ENCODE data around the gene HTT.

Gene HTT

DNA sequence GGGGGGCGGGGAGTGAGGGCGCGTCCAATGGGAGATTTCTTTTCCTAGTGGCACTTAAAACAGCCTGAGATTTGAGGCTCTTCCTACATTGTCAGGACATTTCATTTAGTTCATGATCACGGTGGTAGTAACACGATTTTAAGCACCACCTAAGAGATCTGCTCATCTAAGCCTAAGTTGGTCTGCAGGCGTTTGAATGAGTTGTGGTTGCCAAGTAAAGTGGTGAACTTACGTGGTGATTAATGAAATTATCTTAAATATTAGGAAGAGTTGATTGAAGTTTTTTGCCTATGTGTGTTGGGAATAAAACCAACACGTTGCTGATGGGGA, 1.1 kb downstream of the HTT start:
- H4K20me1 ChIP-seq (ENCODE audit: insufficient read depth, low read length, poor library complexity, severe bottlenecking): peaks cover 43% of the 10 kb centered on the region
- H3K4me3 ChIP-seq (ENCODE audit: low read length, poor library complexity, severe bottlenecking): peak overlapping the region; percentile 99
- TF ChIP-seq EZH2phosphoT487 (IDR thresholded peaks at IDR 0.05; ENCODE audit: borderline replicate concordance): no peak

DNA sequence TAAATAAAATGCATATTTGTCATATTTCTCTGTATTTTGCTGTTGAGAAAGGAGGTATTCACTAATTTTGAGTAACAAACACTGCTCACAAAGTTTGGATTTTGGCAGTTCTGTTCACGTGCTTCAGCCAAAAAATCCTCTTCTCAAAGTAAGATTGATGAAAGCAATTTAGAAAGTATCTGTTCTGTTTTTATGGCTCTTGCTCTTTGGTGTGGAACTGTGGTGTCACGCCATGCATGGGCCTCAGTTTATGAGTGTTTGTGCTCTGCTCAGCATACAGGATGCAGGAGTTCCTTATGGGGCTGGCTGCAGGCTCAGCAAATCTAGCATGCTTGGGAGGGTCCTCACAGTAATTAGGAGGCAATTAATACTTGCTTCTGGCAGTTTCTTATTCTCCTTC, 3.3 kb downstream of the HTT start:
- Histone ChIP-seq H3K9me2 (replicated peaks; ENCODE audit: low read depth, low read length) (no peaks in the 10 kb centered on the region), H3K79me2 (ENCODE audit: insufficient read depth, low read length) (peaks cover 77% of the 10 kb centered on the region), H3K9ac (ENCODE audit: low read depth, low read length, poor library complexity, severe bottlenecking) (peak overlapping the region; percentile 5), H3K4me3 (ENCODE audit: low read length, poor library complexity, severe bottlenecking) (peak overlapping the region; percentile 46), H3K4me2 (ENCODE audit: low read depth, low read length, poor library complexity, severe bottlenecking) (peak overlapping the region; percentile 73), H4K20me1 (ENCODE audit: insufficient read depth, low read length, poor library complexity, severe bottlenecking) (peaks cover 54% of the 10 kb centered on the region), H2AFZ (ENCODE audit: low read length) (no peak overlapping the region), H3K36me3 (ENCODE audit: insufficient read depth, low read length) (no peaks in the 10 kb centered on the region), H3K27me3 (ENCODE audit: insufficient read depth, low read length, poor library complexity, severe bottlenecking) (no peaks in the 10 kb centered on the region), H3K4me1 (ENCODE audit: insufficient read depth, low read length, poor library complexity, severe bottlenecking) (peaks cover 58% of the 10 kb centered on the region), H3K9me3 (ENCODE audit: insufficient read depth, low read depth, low read length) (no peaks in the 10 kb centered on the region), H3F3A (ENCODE audit: low read depth) (0 out of 2 replicates have a peak, but pooled peaks cover 2% of the 10 kb centered on the region)
- TF ChIP-seq, protein P1, sequence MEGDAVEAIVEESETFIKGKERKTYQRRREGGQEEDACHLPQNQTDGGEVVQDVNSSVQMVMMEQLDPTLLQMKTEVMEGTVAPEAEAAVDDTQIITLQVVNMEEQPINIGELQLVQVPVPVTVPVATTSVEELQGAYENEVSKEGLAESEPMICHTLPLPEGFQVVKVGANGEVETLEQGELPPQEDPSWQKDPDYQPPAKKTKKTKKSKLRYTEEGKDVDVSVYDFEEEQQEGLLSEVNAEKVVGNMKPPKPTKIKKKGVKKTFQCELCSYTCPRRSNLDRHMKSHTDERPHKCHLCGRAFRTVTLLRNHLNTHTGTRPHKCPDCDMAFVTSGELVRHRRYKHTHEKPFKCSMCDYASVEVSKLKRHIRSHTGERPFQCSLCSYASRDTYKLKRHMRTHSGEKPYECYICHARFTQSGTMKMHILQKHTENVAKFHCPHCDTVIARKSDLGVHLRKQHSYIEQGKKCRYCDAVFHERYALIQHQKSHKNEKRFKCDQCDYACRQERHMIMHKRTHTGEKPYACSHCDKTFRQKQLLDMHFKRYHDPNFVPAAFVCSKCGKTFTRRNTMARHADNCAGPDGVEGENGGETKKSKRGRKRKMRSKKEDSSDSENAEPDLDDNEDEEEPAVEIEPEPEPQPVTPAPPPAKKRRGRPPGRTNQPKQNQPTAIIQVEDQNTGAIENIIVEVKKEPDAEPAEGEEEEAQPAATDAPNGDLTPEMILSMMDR (conservative IDR thresholded peaks at IDR 0.05; ENCODE audit: low read length): no peak
- no peak for TF ChIP-seq EZH2phosphoT487 (IDR thresholded peaks at IDR 0.05; ENCODE audit: borderline replicate concordance)

More for the DNA sequence above, 1.1 kb downstream of the HTT start:
- Histone ChIP-seq H3K9me3 (ENCODE audit: insufficient read depth, low read depth, low read length) (no peaks in the 10 kb centered on the region), H3K4me2 (ENCODE audit: low read depth, low read length, poor library complexity, severe bottlenecking) (peak overlapping the region; percentile 95), H3K9ac (ENCODE audit: low read depth, low read length, poor library complexity, severe bottlenecking) (peak overlapping the region; percentile 88), H2AFZ (ENCODE audit: low read length) (no peak overlapping the region), H3K9me2 (replicated peaks; ENCODE audit: low read depth, low read length) (no peaks in the 10 kb centered on the region), H3K4me1 (ENCODE audit: insufficient read depth, low read length, poor library complexity, severe bottlenecking) (peaks cover 43% of the 10 kb centered on the region), H3K36me3 (ENCODE audit: insufficient read depth, low read length) (no peaks in the 10 kb centered on the region), H3K79me2 (ENCODE audit: insufficient read depth, low read length) (peaks cover 56% of the 10 kb centered on the region), H3K27me3 (ENCODE audit: insufficient read depth, low read length, poor library complexity, severe bottlenecking) (no peaks in the 10 kb centered on the region), H3F3A (ENCODE audit: low read depth) (0 out of 2 replicates have a peak, but pooled peaks cover 2% of the 10 kb centered on the region)

DNA sequence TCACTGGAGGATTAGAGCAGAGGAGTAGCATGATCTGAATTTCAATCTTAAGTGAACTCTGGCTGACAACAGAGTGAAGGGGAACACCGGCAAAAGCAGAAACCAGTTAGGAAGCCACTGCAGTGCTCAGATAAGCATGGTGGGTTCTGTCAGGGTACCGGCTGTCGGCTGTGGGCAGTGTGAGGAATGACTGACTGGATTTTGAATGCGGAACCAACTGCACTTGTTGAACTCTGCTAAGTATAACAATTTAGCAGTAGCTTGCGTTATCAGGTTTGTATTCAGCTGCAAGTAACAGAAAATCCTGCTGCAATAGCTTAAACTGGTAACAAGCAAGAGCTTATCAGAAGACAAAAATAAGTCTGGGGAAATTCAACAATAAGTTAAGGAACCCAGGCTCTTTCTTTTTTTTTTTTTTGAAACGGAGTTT, 5.2 kb downstream of the HTT start:
- Histone ChIP-seq H3F3A (ENCODE audit: low read depth) (0 out of 2 replicates have a peak, but pooled peaks cover 2% of the 10 kb centered on the region), H3K4me3 (ENCODE audit: low read length, poor library complexity, severe bottlenecking) (peak overlapping the region; percentile 50), H2AFZ (ENCODE audit: low read length) (no peak overlapping the region), H3K79me2 (ENCODE audit: insufficient read depth, low read length) (peaks cover 92% of the 10 kb centered on the region), H4K20me1 (ENCODE audit: insufficient read depth, low read length, poor library complexity, severe bottlenecking) (peaks cover 56% of the 10 kb centered on the region), H3K9me2 (replicated peaks; ENCODE audit: low read depth, low read length) (no peaks in the 10 kb centered on the region), H3K9me3 (ENCODE audit: insufficient read depth, low read depth, low read length) (no peaks in the 10 kb centered on the region), H3K36me3 (ENCODE audit: insufficient read depth, low read length) (no peaks in the 10 kb centered on the region), H3K4me1 (ENCODE audit: insufficient read depth, low read length, poor library complexity, severe bottlenecking) (peaks cover 57% of the 10 kb centered on the region), H3K27me3 (ENCODE audit: insufficient read depth, low read length, poor library complexity, severe bottlenecking) (no peaks in the 10 kb centered on the region), H3K9ac (ENCODE audit: low read depth, low read length, poor library complexity, severe bottlenecking) (peak overlapping the region; percentile 25), H3K4me2 (ENCODE audit: low read depth, low read length, poor library complexity, severe bottlenecking) (peak overlapping the region; percentile 73)
- no peak for TF ChIP-seq EZH2phosphoT487 (IDR thresholded peaks at IDR 0.05; ENCODE audit: borderline replicate concordance)
- TF ChIP-seq, protein P1 (conservative IDR thresholded peaks at IDR 0.05; ENCODE audit: low read length): no peak

DNA sequence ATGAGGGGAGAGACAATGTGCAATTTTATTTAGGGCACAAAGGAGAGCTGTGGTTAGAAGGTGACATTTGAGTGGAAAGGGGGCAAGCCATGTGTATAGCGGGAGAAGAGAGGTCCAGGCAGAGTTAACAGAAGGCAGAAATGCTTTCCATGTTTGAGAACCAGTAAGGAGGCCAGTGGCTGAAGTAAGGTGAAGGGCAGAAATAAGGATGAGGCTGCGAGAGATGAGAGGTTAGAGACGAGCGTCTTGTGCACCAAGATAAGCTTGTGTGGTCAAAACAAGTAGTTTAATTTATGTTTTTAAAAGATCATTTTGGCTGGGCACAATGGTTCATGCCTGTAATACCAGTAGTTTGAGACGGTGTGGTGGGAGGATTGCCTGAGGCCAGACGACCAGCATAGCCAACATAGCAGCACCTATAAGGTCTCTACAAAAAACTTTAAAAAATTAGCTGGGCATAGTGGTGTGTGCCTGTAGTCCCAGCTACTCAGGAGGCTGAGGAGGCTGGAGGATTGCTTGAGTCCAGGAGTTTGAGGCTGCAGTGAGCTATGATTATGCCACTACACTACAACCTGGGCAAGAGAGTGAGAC, 8.5 kb downstream of the HTT start:
- H3K4me1 ChIP-seq (ENCODE audit: insufficient read depth, low read length, poor library complexity, severe bottlenecking): peaks cover 36% of the 10 kb centered on the region
- H4K20me1 ChIP-seq (ENCODE audit: insufficient read depth, low read length, poor library complexity, severe bottlenecking): peaks cover 30% of the 10 kb centered on the region
- H3K4me3 ChIP-seq (ENCODE audit: low read length, poor library complexity, severe bottlenecking): no peak overlapping the region
- peaks cover 10% of the 10 kb centered on the region; the same call in 1 of the 2 replicates for H3K36me3 ChIP-seq (ENCODE audit: insufficient read depth, low read length)
- H3F3A ChIP-seq (ENCODE audit: low read depth): 0 out of 2 replicates have a peak, but pooled peaks cover under 1% of the 10 kb centered on the region
- no peak overlapping the region for H3K9ac ChIP-seq (ENCODE audit: low read depth, low read length, poor library complexity, severe bottlenecking)
- no peaks in the 10 kb centered on the region for H3K9me3 ChIP-seq (ENCODE audit: insufficient read depth, low read depth, low read length)
- H3K27me3 ChIP-seq (ENCODE audit: insufficient read depth, low read length, poor library complexity, severe bottlenecking): no peaks in the 10 kb centered on the region
- no peak for TF ChIP-seq EZH2phosphoT487 (IDR thresholded peaks at IDR 0.05; ENCODE audit: borderline replicate concordance)
- TF ChIP-seq, protein P1 (conservative IDR thresholded peaks at IDR 0.05; ENCODE audit: low read length): no peak
- no peak overlapping the region for H2AFZ ChIP-seq (ENCODE audit: low read length)
- peak overlapping the region; percentile 25 for H3K4me2 ChIP-seq (ENCODE audit: low read depth, low read length, poor library complexity, severe bottlenecking)
- no peaks in the 10 kb centered on the region for H3K9me2 ChIP-seq (replicated peaks; ENCODE audit: low read depth, low read length)
- peaks cover 80% of the 10 kb centered on the region for H3K79me2 ChIP-seq (ENCODE audit: insufficient read depth, low read length)

Measured in Loucy (cell line).